WTC11 (cell line): ENCODE results near the gene DCTN2. TPM values are rescaled to one million over a fixed set of nuclear protein-coding genes. Genes with fewer than 3 reads are reported as not detected.
"Not testable (repeated sequence)": the region's sequence is repeated elsewhere in the genome, so short reads cannot be mapped to it uniquely, and the experiment has no call there.

Source experiments
- ATAC-seq: fragments of 200-7000 bp; cut with Tn5 transposase; 2 replicates; pipeline ENCODE4 v1.10.0; 2021; ENCODE audit warnings: mild to moderate bottlenecking, moderate library complexity
- CTCF ChIA-PET: fragments of 300-600 bp; sonication (Branson Sonifier 250); formaldehyde crosslinking; loops from one replicate; lab custom pipeline; 2021; ENCODE audit warnings: antibody characterized with exemption; lab: Charles Lee
- POLR2A ChIA-PET: fragments of 350-600 bp; sonication (Branson Sonifier 250); formaldehyde crosslinking; loops from one replicate; lab custom pipeline; 2021; ENCODE audit warnings: antibody characterized with exemption; lab: Charles Lee
- DNase-seq: peaks from one replicate; pipeline ENCODE4 v3.0.0; 2021; ENCODE audit warnings: low spot score
- H3K27ac Mint-ChIP-seq: 2 replicates; pipeline ENCODE4 v1.8.0; 2021; ENCODE audit warnings: mixed read lengths
- H3K27me3 Mint-ChIP-seq: 2 replicates; pipeline ENCODE4 v1.8.0; 2021; ENCODE audit warnings: low read depth, mild to moderate bottlenecking, moderate library complexity, mixed read lengths
- H3K36me3 Mint-ChIP-seq: 2 replicates; pipeline ENCODE4 v1.8.0; 2021; ENCODE audit warnings: mixed read lengths
- H3K4me1 Mint-ChIP-seq: 2 replicates; pipeline ENCODE4 v1.8.0; 2022; ENCODE audit warnings: mixed read lengths
- H3K4me3 Mint-ChIP-seq: 2 replicates; pipeline ENCODE4 v1.8.0; 2021; ENCODE audit warnings: mild to moderate bottlenecking, moderate library complexity, mixed read lengths
- H3K9me3 Mint-ChIP-seq: 2 replicates; pipeline ENCODE4 v1.8.0; 2021; ENCODE audit warnings: mixed read lengths
- ATF1 ChIP-seq: sonication (generic); formaldehyde crosslinking; IDR thresholded peaks from 2 replicates; pipeline ENCODE4 v1.8.1; 2023; ENCODE audit warnings: mild to moderate bottlenecking, moderate library complexity, missing genetic modification reagents
- CBFB ChIP-seq: sonication (generic); formaldehyde crosslinking; IDR thresholded peaks from 2 replicates; pipeline ENCODE4 v1.8.1; 2022; ENCODE audit warnings: mild to moderate bottlenecking, low read depth, missing genetic modification reagents
- ESRRA ChIP-seq: sonication (generic); formaldehyde crosslinking; IDR thresholded peaks from 2 replicates; pipeline ENCODE4 v1.8.1; 2022; ENCODE audit warnings: mild to moderate bottlenecking, missing genetic modification reagents, borderline replicate concordance
- HMGA2 ChIP-seq: fragments of 250-450 bp; sonication (Bioruptor Pico); IDR thresholded peaks from 2 replicates; pipeline ENCODE4 v1.4.0; 2021; ENCODE audit warnings: mild to moderate bottlenecking, moderate library complexity
- JAZF1 ChIP-seq: fragments of 250-450 bp; sonication (Bioruptor Pico); IDR thresholded peaks from 2 replicates; pipeline ENCODE4 v1.9.0; 2021; ENCODE audit warnings: moderate library complexity, mild to moderate bottlenecking, inconsistent platforms
- JUN ChIP-seq: sonication (generic); formaldehyde crosslinking; IDR thresholded peaks from 2 replicates; pipeline ENCODE4 v1.8.0; 2023; ENCODE audit warnings: mild to moderate bottlenecking, missing genetic modification reagents
- KAT7 ChIP-seq: sonication (generic); formaldehyde crosslinking; IDR thresholded peaks from 2 replicates; pipeline ENCODE4 v1.8.1; 2023; ENCODE audit warnings: missing genetic modification reagents, mild to moderate bottlenecking, borderline replicate concordance
- TCF7 ChIP-seq: sonication (generic); formaldehyde crosslinking; IDR thresholded peaks from 2 replicates; pipeline ENCODE4 v1.8.0; 2022; ENCODE audit warnings: mild to moderate bottlenecking, low read depth, missing genetic modification reagents, moderate library complexity
- TEAD4 ChIP-seq: sonication (generic); formaldehyde crosslinking; IDR thresholded peaks from 2 replicates; pipeline ENCODE4 v1.8.0; 2022; ENCODE audit warnings: mild to moderate bottlenecking, missing genetic modification reagents
- ZBTB21 ChIP-seq: sonication (generic); formaldehyde crosslinking; IDR thresholded peaks from 2 replicates; pipeline ENCODE4 v1.8.1; 2023; ENCODE audit warnings: mild to moderate bottlenecking, missing genetic modification reagents, borderline replicate concordance
- ZNF317 ChIP-seq: sonication (generic); formaldehyde crosslinking; IDR thresholded peaks from 2 replicates; pipeline ENCODE4 v1.8.1; 2023; ENCODE audit warnings: low read depth, mild to moderate bottlenecking, moderate library complexity, missing genetic modification reagents, borderline replicate concordance
- total RNA-seq: library from RNA; stranded (reverse); gene quantifications from 3 replicates; pipeline ENCODE4 v1.2.3, GENCODE V29; 2021
- TF ChIP-seq, protein P1 (sequence below): sonication (generic); formaldehyde crosslinking; IDR thresholded peaks from 2 replicates; pipeline ENCODE4 v1.8.1; 2022; ENCODE audit warnings: low read depth, mild to moderate bottlenecking, moderate library complexity, missing genetic modification reagents, borderline replicate concordance
- TF ChIP-seq, protein P2 (sequence below): sonication (generic); formaldehyde crosslinking; IDR thresholded peaks from 2 replicates; pipeline ENCODE4 v1.8.1; 2022; ENCODE audit warnings: missing genetic modification reagents, borderline replicate concordance
- TF ChIP-seq, protein P3 (sequence below): sonication (generic); formaldehyde crosslinking; IDR thresholded peaks from 2 replicates; pipeline ENCODE4 v1.8.1; 2023; ENCODE audit warnings: mild to moderate bottlenecking, missing genetic modification reagents
- TF ChIP-seq, protein P4 (sequence below): fragments of 250-450 bp; sonication (Bioruptor Pico); conservative IDR thresholded peaks from 2 replicates; pipeline ENCODE4 v1.9.0; 2021; ENCODE audit warnings: mild to moderate bottlenecking

Gene DCTN2
- total RNA-seq, 1 experiment from 2014 or later = 93.5 TPM

DNA sequence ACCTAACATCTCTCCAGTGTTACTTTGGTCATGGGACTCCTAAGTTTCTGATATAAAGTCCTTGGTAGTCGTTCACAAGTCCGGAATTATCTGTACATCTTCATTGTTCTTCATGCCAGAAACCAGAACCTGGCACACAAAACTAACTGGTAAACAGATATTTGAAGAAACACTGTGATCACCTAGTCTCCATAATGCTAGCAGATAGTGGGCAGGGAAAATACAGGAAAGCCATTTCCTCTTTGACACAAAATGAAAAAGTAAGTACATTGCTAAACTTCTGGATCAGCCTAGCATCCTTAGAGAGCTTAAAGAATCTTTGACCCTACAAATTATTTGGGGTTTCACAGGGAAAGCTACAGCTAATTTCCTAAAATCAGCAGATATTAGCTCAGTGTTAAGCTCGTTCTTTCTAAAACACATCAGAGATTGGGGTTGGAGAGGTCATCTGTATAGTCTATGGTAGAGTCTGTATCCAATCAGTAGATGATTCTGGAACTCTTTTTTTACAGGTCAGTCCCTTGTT lies 31.5 kb downstream of the DCTN2 start (continued):
- no peak for TF ChIP-seq ATF1 (CRISPR knock-in tag)
- TF ChIP-seq, protein P1, sequence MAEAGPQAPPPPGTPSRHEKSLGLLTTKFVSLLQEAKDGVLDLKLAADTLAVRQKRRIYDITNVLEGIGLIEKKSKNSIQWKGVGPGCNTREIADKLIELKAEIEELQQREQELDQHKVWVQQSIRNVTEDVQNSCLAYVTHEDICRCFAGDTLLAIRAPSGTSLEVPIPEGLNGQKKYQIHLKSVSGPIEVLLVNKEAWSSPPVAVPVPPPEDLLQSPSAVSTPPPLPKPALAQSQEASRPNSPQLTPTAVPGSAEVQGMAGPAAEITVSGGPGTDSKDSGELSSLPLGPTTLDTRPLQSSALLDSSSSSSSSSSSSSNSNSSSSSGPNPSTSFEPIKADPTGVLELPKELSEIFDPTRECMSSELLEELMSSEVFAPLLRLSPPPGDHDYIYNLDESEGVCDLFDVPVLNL (CRISPR knock-in tag) = no peak
- TF ChIP-seq, protein P2, sequence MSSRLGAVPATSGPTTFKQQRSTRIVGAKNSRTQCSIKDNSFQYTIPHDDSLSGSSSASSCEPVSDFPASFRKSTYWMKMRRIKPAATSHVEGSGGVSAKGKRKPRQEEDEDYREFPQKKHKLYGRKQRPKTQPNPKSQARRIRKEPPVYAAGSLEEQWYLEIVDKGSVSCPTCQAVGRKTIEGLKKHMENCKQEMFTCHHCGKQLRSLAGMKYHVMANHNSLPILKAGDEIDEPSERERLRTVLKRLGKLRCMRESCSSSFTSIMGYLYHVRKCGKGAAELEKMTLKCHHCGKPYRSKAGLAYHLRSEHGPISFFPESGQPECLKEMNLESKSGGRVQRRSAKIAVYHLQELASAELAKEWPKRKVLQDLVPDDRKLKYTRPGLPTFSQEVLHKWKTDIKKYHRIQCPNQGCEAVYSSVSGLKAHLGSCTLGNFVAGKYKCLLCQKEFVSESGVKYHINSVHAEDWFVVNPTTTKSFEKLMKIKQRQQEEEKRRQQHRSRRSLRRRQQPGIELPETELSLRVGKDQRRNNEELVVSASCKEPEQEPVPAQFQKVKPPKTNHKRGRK (CRISPR knock-in tag) = no peak
- TF ChIP-seq, protein P3, sequence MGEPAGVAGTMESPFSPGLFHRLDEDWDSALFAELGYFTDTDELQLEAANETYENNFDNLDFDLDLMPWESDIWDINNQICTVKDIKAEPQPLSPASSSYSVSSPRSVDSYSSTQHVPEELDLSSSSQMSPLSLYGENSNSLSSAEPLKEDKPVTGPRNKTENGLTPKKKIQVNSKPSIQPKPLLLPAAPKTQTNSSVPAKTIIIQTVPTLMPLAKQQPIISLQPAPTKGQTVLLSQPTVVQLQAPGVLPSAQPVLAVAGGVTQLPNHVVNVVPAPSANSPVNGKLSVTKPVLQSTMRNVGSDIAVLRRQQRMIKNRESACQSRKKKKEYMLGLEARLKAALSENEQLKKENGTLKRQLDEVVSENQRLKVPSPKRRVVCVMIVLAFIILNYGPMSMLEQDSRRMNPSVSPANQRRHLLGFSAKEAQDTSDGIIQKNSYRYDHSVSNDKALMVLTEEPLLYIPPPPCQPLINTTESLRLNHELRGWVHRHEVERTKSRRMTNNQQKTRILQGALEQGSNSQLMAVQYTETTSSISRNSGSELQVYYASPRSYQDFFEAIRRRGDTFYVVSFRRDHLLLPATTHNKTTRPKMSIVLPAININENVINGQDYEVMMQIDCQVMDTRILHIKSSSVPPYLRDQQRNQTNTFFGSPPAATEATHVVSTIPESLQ (CRISPR knock-in tag) = no peak
- no peak for TF ChIP-seq ESRRA (CRISPR knock-in tag)

DNA sequence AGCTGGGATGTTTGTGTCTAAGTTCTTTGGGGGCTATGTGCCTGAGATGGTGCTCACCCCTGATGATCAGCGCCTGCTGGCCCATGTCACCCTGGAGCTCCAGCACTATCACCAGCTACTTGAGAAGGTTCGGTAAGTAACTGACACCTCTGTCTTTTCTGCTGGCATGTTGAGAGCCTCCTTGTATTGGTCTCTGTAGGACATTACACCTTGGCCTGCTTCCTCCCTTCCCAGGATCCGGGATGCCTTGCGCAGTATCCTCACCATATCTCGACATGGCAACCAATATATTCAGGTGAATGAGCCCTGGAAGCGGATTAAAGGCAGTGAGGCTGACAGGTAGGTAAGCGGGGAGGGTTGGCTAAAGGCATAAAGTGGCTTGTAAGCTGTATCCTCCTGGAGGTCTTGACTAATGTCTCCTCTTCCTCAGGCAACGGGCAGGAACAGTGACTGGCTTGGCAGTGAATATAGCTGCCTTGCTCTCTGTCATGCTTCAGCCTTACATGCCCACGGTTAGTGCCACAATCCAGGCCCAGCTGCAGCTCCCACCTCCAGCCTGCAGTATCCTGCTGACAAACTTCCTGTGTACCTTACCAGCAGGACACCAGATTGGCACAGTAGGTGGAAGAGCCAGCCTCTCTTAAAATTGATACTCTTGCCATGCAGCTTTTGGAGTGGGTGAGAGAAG lies 32.1 kb downstream of the DCTN2 start:
- Mint-ChIP-seq H3K36me3 (peaks cover 78% of the 10 kb centered on the region), H3K9me3 (no peaks in the 10 kb centered on the region), H3K4me3 (no peak overlapping the region), H3K4me1 (peaks cover 14% of the 10 kb centered on the region), H3K27me3 (no peaks in the 10 kb centered on the region), H3K27ac (no peak overlapping the region)
- ChIA-PET CTCF (interaction anchor here (1.1 kb wide), 1 partner anchor 68 kb away, joined by 4 read pairs; no protein-coding TSS in a partner anchor), POLR2A (interaction anchor here (0.6 to 1.2 kb wide), 3 partner anchors 9 to 56 kb away, joined by 3 read pairs; partner anchors contain the start of gene GLI1)
- no peak for DNase-seq
- TF ChIP-seq JAZF1 (CRISPR knock-in tag) (no peak), TEAD4 (CRISPR knock-in tag) (no peak)
- no peak for ATAC-seq

DNA sequence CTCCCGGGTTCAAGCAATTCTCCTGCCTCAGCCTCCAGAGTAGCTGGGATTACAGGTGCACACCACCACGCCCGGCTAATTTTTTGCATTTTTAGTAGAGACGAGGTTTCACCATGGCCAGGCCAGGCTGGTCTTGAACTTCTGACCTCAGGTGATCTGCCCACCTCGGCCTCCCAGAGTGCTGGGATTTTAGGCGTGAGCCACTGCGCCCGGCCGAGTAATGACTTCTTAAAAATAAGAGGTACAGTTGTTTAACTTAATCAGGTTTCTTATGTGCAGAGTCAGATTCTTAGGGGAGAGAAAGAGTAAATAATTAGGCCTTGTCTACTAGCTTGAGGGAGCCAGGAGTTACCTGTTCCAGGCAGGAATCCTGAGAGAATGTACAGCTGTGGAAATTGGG lies 32.7 kb downstream of the DCTN2 start:
- DNase-seq, H3K4me3 Mint-ChIP-seq, ATAC-seq, H3K27me3 Mint-ChIP-seq, H3K4me1 Mint-ChIP-seq, H3K27ac Mint-ChIP-seq, H3K9me3 Mint-ChIP-seq, CTCF ChIA-PET: not testable (repeated sequence)
- POLR2A ChIA-PET = interaction anchor here (0.7 to 0.8 kb wide), 2 partner anchors 10 to 339 kb away, joined by 3 read pairs; no protein-coding TSS in a partner anchor
- peaks cover 83% of the 10 kb centered on the region for H3K36me3 Mint-ChIP-seq

DNA sequence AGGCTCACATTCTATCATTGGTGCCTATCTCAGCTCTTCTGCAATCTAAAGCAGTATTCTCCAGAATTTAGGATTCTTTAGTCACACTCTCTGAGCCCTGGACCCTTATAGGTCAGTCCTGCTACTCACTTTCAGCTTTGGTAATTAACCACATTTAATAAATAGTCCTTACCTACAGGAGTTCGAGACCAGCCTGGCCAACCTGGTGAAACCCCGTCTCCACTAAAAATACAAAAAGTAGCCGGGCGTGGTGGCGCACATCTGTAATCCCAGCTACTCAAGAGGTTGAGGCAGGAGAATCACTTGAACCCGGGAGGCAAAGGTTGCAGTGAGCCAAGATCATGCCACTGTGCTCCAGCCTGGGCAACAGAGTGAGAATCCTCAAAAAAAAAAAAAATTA lies 33.3 kb downstream of the DCTN2 start:
- H3K36me3 Mint-ChIP-seq = peaks cover 85% of the 10 kb centered on the region
- not testable (repeated sequence) for H3K4me1 Mint-ChIP-seq, DNase-seq, H3K9me3 Mint-ChIP-seq, H3K4me3 Mint-ChIP-seq, H3K27me3 Mint-ChIP-seq, ATAC-seq, H3K27ac Mint-ChIP-seq
- ChIA-PET POLR2A (interaction anchor here (0.7 kb wide), 1 partner anchor 339 kb away, joined by 3 read pairs; no protein-coding TSS in a partner anchor), CTCF (interaction anchor here (0.6 kb wide), 1 partner anchor 213 kb away, joined by 3 read pairs; no protein-coding TSS in a partner anchor)

DNA sequence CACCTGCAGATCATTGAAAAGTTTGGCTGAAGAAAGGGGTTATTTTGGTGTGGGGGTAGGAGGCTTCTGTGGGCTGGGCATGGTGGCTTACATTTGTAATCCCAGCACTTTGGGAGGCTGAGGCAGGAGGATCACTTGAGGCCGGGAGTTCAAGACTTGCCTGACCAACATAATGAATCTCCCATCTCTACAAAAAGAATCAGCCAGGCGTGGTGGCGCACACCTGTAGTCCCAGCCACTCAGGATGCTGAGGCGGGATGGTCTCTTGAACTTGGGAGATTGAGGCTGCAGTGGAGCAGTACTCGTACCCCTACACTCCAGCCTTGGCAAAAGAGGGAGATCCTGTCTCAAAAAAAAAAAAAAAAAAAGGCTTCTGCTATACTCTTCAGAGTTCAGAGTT lies 33.7 kb downstream of the DCTN2 start:
- Mint-ChIP-seq H3K4me3 (no peak overlapping the region), H3K4me1 (peaks cover under 1% of the 10 kb centered on the region), H3K27ac (no peak overlapping the region), H3K27me3 (no peaks in the 10 kb centered on the region), H3K9me3 (no peaks in the 10 kb centered on the region), H3K36me3 (peaks cover 86% of the 10 kb centered on the region)
- no peak for ATAC-seq
- ChIA-PET POLR2A (no interaction called here), CTCF (interaction anchor here (0.6 to 1.5 kb wide), 2 partner anchors 15 to 213 kb away, joined by 3 to 5 read pairs; no protein-coding TSS in a partner anchor)
- DNase-seq = no peak
- TF ChIP-seq, protein P2 (CRISPR knock-in tag) = no peak
- TF ChIP-seq ESRRA (CRISPR knock-in tag) (no peak), ZNF317 (no peak), ZBTB21 (CRISPR knock-in tag) (no peak), TCF7 (CRISPR knock-in tag) (no peak), KAT7 (no peak), HMGA2 (CRISPR knock-in tag) (no peak), ATF1 (CRISPR knock-in tag) (no peak), TEAD4 (CRISPR knock-in tag) (no peak), CBFB (CRISPR knock-in tag) (no peak), JUN (CRISPR knock-in tag) (no peak)
- TF ChIP-seq, protein P4, sequence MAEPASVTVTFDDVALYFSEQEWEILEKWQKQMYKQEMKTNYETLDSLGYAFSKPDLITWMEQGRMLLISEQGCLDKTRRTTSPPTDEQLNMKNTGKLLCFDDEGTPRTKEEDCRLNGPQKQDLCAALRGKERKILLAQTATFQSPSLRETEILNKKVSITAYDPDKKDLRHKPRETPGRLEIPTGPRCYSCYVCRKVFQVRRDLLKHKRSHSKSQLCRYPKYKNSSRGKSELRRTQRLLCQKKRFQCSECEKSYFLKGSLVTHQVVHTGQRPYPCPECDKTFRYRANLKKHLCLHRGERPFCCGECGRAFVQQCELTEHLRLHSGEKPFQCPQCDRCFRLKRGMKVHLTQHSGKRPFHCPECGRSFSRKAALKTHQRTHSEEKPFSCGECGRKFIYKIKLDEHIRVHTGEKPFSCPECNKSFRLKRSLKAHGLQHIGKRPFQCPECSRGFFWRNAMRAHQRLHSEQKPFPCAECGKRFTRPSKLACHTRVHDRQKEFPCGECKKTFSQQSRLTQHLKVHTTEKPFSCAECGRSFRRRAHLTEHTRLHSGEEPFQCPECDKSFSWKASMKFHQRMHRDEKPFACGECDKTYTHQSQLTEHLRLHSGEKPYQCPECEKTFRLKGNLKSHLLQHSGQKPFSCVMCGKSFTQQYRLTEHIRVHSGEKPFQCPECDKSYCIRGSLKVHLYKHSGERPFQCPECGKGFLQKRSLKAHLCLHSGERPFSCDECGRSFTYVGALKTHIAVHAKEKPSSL = no peak
